Hematopoietic multipotent progenitor cell treated with erythropoietin and hydrocortisone succinate and interleukin-3 and kit ligand, for 17 days (in vitro differentiated cells): ENCODE measurements around the gene ATP6V0A4.
"Not testable (repeated sequence)": the region's sequence is repeated elsewhere in the genome, so short reads cannot be mapped to it uniquely, and the experiment has no call there.

ENCODE experiments used
- DNase-seq: peaks from one replicate; pipeline ENCODE4 v3.0.0-alpha.2; 2015; ENCODE audit warnings: low spot score

Gene ATP6V0A4

DNA sequence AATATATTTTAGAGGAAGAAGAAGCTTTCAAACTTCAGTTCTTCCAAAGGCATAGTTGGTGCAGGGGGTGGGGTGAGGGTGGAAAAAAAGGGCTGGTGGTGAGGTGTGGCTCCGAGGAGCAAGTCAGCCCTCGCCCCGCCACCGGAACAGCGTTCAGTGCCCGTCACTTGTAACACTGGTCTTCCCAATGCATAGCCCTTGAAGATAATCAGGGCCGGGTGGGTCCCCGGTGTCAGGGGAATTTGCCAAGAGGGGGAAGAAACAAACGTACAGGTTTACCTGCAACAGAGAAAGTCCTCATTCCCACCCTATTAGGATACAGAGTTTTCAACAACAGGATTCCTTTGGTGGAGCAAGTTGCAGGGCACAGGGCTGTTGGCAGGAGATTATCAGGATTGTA lies 98.3 kb downstream of the ATP6V0A4 start:
- DNase-seq: no peak

DNA sequence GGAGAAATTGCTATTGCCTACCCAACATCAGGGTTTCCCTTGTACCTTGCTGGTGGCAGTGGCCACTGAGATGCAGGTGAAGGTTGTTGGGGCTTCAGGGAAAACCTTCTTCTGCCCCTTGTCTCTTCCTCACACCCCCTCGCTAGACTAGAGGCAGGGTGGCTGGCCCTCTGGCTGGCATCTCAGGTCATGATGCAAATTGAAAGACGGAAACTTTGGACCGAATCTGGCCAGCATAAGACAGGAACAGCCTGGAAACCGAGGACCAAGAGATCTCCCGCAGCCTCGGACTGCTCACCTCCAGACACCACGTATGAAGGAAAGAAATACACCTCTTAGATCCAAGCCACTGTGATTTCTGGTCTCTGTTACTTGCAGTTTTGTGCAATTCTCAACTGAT lies 99.7 kb downstream of the ATP6V0A4 start:
- DNase-seq: no peak

DNA sequence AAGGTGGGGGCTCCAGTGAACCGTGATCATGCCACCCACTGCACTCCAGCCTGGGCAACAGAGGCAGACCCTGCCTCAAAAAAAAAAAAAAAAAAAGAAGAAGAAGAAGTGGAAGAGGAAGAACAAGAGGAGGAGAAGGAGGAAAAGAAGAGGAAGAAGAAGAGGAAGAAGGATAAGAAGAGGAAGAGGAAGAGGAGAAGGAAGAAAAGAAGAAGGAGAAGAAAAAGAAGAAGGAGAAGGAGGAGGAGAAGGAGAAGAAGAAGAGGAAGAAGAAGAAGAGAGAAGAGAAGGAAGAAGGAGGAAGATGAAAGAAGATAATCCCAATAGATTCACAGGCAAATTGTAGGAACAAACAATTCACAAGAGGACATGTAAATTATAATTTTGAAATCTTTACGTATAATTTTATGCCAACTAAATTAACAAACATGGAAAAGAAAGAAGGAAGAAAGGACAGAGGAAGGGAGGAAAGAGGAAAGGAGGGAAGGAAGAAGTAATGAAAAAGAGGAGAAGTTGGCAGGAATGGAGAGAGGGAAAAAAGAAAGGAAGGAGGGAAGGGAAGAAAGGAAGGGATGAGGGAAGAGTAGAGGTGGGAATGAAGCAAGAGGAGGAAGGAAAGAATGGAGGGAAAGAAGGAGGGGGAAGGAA lies 100.3 kb downstream of the ATP6V0A4 start:
- DNase-seq: no peak

DNA sequence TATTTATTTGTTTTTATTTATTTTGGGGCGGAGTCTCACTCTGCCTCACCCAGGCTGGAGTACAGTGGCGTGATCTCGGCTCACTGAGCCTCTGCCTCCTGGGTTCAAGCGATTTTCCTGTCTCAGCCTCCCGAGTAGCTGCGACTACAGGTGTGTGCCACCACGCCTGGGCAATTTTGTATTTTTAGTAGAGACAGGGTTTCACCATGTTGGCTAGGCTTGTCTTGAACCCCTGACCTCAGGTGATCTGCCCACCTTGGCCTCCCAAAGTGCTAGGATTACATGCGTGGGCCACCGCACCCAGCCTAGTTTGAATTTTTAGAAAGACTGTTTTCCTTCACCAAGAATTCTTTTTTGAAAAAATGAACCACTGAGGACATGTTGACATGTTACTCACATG lies 102.2 kb downstream of the ATP6V0A4 start:
- not testable (repeated sequence) for DNase-seq

DNA sequence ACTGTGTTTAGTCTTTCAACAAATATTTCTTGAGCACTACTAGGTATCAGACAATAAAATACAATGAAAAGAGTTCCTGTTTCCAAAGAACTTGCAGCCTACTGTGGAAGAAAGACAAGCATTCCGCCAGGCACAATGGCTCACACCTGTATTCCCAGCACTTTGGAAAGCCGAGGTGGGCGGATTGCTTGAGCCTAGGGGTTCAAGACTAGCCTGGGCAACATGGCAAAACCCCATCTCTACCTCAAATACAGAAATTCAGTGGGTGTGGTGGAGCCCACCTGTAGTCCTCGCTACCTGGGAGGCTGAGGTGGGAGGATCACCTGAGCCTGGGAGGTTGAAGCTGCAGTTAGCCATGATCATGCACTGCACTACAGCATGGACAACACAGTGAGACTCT lies 102.9 kb downstream of the ATP6V0A4 start:
- no peak for DNase-seq

DNA sequence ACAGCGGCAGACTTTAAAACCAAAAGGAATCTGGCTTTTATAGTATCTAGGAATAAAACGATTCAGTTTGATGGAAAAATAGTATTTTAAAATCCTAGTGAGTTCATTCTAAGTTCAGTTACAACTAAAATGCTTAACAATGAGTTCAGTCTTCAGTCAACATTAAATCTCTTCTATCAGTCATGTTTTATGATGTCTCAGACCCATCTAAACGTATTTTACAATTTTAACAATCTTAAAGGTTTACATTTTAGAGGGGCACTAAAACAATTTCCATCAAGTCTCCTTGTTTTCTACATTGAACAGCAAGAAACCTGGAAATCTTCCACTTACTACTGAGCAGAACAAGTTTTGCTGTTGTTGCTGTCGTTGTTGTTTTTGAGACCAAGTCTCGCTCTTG lies 106.8 kb downstream of the ATP6V0A4 start:
- no peak for DNase-seq

DNA sequence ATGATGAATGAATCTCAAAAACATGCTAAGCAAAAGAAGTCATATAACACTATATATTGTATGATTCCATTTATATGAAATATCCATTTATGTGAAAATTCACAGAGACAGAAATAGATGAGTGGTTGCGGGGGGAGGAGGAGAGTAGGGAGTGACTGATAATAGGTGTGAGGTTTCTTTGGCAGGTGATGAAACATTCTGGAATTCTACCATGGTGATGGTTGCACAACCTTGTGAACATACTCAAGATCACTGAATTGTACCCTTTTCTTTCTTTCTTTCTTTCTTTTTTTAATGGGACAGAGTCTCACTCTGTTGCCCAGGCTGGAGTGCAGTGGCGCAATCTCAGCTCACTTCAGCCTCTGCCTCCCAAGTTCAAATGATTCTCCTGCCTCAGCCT lies 107.5 kb downstream of the ATP6V0A4 start:
- DNase-seq: no peak

DNA sequence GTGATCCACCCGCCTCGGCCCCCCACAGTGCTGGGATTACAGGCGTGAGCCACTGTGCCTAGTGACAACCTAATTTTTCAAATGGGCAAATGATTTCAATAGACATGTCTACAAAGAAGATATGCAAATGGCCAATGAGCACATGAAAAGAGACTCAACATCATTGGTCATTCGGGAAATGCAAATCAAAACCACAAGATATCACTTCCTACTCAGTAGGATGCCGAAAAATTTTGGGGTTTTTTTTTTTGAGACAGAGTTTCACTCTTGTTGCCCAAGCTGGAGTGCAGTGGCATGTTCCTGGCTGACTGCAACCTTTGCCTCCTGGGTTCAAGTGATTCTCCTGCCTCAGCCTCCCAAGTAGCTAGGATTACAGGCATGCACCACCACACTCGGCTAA lies 110.0 kb downstream of the ATP6V0A4 start:
- not testable (repeated sequence) for DNase-seq

DNA sequence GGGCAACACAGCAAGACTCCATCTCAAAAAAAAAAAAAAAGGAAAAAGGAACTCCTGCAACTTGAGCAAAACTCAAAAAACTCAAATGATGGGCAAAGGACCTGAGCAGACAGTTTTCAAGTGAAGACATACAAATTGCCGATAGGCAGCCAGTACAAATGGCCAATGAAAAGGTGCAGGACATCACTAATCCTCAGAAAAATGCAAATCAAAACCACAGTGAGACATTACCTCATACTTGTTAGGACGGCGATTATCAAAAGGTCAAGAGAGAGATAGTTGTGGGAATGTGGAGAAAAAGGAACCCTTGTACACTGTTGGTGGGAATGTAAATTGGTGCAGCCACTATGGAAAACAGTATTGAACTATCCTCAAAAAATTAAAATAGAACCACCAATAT lies 113.7 kb downstream of the ATP6V0A4 start:
- DNase-seq: no peak

DNA sequence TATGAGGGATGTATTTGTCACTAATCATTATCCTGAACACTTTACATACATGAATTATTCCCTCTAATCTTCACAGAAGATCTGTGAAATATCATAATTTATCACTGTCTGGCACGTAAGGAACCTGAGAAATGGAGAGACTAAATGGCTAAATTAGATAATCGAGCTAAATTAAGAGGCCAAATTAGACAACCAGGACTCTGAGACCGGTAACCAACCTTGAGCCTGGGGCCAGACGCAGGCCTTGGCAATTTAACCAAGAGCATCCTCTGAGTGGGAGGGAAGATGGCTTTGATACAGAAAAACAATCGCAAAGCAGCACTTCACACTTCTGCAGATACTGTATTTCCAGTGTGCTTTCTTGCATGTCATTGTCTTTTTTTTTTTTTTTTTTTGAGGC lies 118.2 kb downstream of the ATP6V0A4 start:
- DNase-seq: no peak

DNA sequence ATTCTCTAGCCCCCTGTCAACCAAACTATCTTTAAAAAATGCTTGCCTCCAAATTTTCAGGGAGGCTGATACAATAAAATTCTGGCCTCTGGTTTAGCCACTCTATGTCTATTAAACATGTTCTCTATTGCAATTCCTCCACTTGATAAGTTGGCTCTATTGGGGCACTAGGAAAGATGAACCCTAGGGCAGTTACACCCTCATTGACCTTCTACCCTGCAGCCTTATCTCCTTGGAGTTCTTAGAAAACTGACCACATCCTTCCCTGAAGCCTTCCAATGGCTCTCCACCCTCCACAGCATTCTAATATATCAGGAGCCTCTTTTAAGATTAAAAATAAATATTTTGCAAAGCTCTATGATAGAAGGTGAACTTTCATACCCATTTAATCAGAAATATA lies 127.4 kb downstream of the ATP6V0A4 start:
- no peak for DNase-seq

DNA sequence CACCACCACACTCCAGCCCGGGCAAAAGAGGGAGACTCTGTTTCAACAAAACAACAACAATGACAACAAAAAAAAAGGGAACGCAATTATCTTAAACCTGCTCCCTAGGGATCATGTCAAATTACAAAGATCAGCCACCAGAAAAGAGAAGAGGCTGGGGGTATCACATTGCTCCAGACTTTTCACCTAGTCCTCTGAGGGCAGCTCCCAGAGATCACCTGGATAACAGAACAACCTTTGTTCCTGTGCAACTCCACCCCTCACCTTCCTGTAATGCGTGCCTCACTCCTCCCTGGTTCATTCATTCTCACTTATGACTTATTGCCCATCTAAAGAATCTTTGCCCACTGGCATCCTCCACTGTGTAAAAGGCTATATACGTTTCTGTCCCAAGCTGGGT lies 128.6 kb downstream of the ATP6V0A4 start:
- no peak for DNase-seq

DNA sequence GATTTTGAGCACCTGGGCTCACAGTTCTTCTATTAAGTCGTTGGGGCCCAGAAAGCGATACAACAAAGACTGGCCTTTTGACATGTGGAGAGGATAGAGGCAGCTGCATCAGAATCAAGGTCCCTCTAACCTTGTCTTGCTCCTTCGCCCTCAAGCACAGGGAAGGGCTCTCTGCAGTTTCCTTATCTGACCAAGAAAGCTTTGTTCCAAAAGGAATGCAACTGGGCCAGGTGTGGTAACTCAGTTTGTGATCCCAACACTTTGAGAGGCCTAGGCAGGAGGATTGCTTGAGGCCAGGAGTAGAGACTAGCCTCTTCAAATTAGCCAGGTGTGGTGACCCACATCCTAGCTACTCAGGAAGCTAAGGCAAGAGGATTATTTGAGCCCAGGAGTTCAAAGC lies 129.1 kb downstream of the ATP6V0A4 start:
- DNase-seq: no peak

DNA sequence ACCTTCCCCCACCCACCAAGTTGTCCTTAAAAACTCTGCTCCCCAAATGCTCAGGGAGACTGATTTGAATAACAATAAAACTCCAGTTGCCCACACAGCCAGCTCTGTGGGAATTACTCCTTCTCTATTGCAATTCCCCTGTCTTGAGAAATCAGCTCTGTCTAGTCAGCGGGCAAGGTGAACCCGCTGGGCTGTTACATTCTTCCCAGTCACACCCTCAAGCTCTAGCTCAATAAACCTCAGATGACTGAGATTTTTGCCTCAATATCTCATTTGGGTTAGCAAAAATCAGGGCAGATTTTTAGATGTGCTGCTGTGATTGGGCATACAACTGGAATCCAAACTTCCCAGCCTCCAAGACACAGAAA lies 129.8 kb downstream of the ATP6V0A4 start:
- DNase-seq: no peak

DNA sequence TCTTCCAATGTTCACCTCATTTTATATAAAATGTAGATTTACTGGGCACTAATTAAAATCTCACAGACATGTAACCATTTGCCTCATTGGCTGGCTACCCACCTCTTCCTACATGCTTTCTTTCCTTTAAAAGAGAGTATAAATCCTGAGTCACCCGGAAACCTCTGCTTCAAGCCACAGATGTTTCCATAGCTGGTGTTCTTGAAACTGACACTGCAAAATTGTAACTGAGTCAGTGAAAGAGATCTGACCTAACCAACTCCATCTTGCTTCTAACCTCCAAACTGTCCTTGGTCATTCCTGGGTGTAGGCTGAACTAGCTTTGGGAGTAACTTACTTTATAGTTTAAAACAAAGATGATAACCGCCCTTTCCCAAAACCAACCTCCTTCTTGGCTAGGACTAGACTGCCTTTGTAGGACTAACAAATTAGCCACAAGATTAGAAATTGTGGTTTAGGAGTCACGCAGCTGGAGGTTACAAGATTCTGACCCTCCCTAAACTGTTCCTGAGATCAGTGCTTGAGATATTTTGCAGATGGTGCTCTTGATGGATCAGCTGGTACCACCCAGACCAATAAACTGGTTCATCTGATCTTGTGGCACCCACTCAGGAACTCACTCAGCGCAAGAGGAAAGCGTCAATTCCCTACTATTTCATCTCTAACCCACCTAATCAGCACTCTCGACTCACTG lies 130.3 kb downstream of the ATP6V0A4 start:
- DNase-seq: no peak

DNA sequence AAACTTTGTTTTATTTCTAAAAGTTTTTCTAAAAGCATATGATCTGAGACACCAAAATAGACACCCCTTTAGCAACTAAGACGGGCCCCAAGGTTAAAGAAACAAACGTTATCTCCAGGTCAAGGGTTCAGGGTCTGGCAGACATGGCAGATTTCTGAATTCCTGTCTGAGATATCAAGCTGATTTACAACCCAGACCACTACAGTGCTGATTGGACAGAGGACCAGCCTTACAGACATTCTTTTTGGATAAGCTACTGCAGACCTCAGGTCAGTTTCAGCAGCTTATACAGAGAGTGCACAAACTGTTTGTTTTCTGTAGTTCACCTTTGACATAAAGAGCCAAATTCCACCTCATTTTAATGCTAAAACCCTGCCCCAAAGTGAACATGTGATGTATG lies 131.6 kb downstream of the ATP6V0A4 start:
- no peak for DNase-seq

DNA sequence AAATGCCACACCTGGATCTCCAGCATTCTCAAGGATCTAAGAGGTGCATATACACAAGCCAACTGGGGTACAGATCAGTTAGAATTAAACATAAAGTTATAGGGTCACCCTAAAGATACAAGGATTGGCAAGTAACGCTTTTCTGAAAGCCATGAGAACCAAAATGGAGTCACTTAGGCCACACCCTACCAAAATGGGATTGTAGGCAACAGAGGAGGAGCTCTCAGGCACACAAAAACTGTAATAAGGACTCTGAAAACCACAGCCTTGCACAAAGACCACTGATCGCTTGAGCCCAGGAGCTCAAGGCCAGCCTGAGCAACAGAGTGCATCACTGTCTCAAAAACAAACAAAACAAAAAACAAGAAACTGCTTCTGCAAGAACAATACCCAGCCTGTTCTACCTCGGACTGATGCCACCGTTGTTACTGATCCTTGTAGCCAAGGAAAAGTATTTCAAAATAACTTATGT lies 132.3 kb downstream of the ATP6V0A4 start:
- DNase-seq: no peak

DNA sequence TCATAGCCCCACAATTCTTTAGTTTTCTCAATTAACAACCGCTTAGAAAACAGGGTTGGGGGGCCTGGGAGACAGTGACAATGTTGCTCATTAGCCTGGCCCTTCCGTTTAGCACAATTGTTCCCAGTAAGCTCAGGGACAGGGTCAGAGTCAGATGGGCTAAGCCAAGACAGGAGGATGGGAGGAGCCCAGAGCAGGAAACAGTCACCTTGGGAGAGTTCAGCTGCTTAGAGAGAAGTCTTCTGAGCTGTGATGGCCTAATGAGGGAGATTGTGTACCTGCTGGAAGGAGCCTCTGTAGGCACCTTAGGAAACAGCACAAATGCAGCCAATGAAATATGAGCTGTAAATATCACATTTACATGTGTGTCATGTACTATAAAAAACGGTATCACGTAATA lies 132.7 kb downstream of the ATP6V0A4 start:
- DNase-seq: no peak

DNA sequence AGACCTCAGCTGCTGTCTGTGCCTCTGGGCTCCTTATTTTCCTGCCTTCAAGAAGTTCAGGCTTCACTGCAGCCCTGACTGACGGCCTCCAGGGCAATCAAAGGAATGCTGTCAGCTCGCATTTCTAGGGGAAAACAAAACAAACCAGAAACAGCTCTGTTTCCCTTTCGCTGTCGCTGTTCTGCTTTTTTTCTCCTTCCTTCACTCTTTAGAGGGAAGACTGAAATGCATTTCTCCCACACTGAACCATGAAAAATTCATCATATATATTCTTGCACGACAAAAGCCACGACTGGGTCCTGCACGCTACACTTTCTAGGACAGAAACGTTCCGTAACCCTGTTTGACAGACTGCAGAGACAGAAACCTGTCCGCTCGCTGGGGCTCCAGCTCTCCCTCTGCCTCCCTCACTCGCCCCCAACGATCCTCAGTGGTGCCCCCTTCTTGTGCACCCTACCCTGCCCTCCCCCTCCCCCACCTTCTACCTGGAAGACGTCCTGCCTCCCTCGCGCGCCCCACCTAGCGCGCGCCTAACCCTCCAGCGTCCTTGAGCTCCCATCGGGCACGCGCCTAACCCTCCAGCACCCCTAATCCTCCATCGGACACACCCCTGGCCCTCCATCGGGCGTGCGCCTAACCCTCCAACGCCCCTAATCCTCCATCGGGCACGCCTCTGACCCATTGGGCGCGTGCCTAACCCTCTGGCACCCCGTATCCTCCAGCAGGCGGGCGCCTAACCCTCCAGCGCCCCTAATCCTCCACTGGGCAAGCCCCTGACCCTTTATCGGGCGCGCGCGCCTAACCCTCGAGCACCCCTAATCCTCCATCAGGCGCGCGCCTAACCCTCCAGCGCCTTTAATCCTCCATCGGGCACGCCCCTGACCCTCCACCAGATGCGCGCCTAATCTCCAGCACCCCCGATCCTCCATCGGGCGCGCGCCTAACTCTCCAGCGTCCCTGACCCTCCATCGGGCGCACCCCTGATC lies 134.0 kb downstream of the ATP6V0A4 start:
- DNase-seq: no peak

DNA sequence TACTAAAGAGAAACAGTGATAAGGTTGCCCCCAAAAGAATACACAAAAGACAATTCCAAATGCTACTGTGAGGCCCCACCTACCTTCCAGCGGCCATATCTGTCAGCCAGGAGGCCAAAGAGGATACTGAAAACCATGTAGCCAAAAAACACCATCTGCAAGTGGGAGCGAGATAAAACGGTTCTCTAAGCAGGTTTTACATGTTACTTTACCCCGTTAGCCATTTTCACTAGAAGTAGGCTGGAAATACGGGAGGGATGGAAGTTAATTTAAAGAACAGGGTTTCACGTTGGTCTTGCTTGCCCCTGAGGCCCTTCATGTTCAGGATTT lies 135.0 kb downstream of the ATP6V0A4 start:
- no peak for DNase-seq

DNA sequence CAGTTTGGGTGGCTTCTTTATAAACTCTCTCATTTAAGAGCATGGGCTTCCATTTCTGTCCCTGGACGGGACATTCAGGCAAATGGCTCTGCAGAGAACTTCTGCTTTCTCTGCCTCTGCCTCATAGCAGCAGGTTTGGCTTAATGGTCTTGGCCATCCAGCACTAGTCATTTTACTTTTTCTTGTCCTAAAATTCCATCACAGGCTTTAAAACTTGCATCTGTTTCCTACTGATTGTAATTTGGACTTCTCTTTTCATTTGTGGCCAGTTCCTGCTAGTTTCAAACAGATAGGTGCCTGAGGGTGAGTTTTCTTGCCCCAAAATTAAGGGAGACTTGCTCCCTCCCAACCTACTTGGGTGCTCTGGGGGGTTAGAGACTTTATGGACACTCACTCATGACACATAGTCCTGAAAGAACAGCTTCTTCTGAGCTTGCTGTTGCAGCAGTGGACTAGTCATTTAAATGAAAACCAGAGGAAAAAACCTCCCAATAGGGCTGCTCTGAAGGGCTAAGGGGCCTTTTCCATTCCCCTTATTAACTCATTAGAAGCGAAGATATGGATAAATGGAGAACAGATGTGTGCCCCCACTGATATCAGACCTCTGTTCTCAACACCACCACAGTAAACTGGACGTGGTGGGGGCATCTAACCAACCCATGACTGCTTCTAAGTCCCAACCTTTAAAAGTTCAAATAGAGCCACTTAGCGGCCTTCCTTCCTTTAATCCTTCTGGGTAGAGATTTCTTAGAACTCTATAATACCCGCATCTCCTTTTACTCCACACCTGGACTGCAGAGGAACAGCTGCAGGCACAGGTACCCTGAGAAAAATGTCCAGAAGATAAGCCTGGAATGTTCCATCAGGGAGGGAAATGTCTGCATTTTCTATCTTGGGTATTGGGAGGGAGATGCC lies 135.7 kb downstream of the ATP6V0A4 start:
- DNase-seq: no peak

DNA sequence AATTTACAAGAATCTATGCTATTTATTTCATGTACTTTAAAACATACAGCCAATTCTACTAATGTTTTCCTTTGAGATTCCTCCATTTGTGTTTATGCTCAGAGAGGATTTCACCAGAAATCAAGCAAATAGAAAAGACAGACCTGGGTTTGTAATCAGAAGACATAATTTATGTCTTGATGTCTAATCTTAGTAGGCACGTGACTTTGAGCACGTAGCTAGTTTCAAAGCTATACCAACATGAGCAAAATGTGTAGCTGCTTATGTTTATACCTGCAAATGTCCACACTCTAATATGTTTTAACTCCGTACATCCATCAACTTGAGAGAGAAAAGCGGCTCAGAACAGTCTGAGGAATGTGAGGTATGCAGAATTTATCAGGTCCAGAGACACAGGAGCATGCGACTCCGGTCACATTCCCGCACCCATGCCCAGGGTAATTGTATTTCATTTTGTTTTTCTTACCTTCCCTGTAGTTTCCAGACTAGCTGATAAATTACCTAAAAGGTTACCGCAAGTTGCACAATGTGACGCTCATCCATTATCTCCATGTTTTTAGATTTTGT lies 136.8 kb downstream of the ATP6V0A4 start:
- DNase-seq: no peak
